HG03175 (cell line): ENCODE data around the gene CAPN9.
"Not testable (repeated sequence)": the region's sequence is repeated elsewhere in the genome, so short reads cannot be mapped to it uniquely, and the experiment has no call there.

Source experiments
- ATAC-seq: cut with Tn5 transposase; IDR thresholded peaks from one replicate; pipeline ENCODE4 v1.9.1; 2021; ENCODE audit warnings: mild to moderate bottlenecking, moderate library complexity; ENCODE audit not compliant: unreplicated experiment

The CAPN9 gene

GRCh38 chr1:230747890-230748800 lies 957 bp downstream of the CAPN9 start:
- ATAC-seq: no peak

GRCh38 chr1:230749150-230749549 lies 2.0 kb downstream of the CAPN9 start:
- ATAC-seq: no peak

GRCh38 chr1:230749635-230750034 lies 2.4 kb downstream of the CAPN9 start:
- no peak for ATAC-seq

GRCh38 chr1:230750576-230750975 lies 3.4 kb downstream of the CAPN9 start:
- no peak for ATAC-seq

- no peak for ATAC-seq
Observed at GRCh38 chr1:230750986-230751625, 3.9 kb downstream of the CAPN9 start.

- no peak for ATAC-seq
Observed at GRCh38 chr1:230752407-230752806, 5.2 kb downstream of the CAPN9 start.

GRCh38 chr1:230753191-230753585 lies 6.0 kb downstream of the CAPN9 start:
- ATAC-seq: no peak

- no peak for ATAC-seq
Observed at GRCh38 chr1:230753586-230754251, 6.5 kb downstream of the CAPN9 start.

GRCh38 chr1:230754796-230755195 lies 7.6 kb downstream of the CAPN9 start:
- no peak for ATAC-seq

- ATAC-seq: no peak
Observed at GRCh38 chr1:230757856-230758708, 10.9 kb downstream of the CAPN9 start.

- ATAC-seq: no peak
Observed at GRCh38 chr1:230758709-230759368, 11.7 kb downstream of the CAPN9 start.

- no peak for ATAC-seq
Observed at GRCh38 chr1:230759369-230760065, 12.3 kb downstream of the CAPN9 start.

GRCh38 chr1:230760360-230760827 lies 13.2 kb downstream of the CAPN9 start:
- ATAC-seq: no peak

- ATAC-seq: no peak
Observed at GRCh38 chr1:230761443-230762167, 14.4 kb downstream of the CAPN9 start.

- ATAC-seq: no peak
Observed at GRCh38 chr1:230763927-230764591, 16.9 kb downstream of the CAPN9 start.

GRCh38 chr1:230766318-230766717 lies 19.1 kb downstream of the CAPN9 start:
- no peak for ATAC-seq

- ATAC-seq: not testable (repeated sequence)
Observed at GRCh38 chr1:230767859-230768612, 20.8 kb downstream of the CAPN9 start.
